ENCODE measurements around the gene PIP5K1C.
"Not testable (repeated sequence)": the region's sequence is repeated elsewhere in the genome, so short reads cannot be mapped to it uniquely, and the experiment has no call there.

The PIP5K1C gene

DNA sequence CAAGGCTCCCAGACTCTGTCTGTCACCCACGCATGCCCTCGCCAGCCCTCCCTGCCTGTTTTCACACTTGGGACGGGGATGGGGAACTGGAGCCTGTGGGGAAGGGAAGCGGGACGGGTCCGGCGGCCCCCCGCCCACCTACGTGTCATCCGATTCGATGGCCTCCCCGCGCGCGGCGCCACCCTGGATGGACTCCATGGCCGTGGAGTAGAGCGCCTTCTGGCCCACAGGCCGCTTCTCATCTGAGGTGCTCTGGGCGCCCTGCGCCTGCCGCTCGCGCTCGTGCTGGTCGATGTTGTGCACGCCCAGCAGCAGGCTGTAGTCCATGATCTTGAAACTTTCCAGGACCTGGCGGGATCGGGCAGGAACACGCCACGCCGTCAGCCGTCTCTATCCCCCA is 48.6 kb downstream of the PIP5K1C start:
- no peak for TF ChIP-seq CTCF (conservative IDR thresholded peaks at IDR 0.05; ENCODE audit: low read length)
- H3K4me3 ChIP-seq (ENCODE audit: low read length): no peak overlapping the region
- no peak for DNase-seq (ENCODE audit: low read depth)

DNA sequence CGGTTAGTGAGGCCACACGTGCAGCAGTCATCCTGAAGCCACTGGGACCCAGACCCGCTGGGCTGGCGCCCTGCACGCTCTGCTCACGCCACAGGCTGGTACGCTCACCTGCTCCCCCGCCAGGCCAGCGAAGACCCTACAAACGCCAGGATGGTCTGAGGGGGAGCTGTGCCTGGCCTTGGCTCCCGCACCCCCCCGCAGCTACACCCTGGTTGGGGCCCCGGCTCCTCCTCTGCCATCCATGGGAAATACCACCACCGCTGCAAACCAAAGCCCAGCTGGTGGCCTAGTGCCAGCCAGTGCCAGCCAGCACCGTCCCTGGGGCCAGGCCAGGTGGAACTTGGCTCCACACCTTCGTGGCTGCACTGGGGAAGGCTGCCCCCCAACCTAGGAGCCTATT is 50.4 kb downstream of the PIP5K1C start:
- H3K4me3 ChIP-seq (ENCODE audit: low read length): no peak overlapping the region

GRCh38 chr19:3648037-3648905 is 52.0 kb downstream of the PIP5K1C start:
- TF ChIP-seq CTCF (conservative IDR thresholded peaks at IDR 0.05; ENCODE audit: low read length): no peak
- DNase-seq (ENCODE audit: low read depth): no peak
- H3K4me3 ChIP-seq (ENCODE audit: low read length): no peak overlapping the region

More for the DNA sequence above, 50.4 kb downstream of the PIP5K1C start:
- no peak for TF ChIP-seq CTCF (conservative IDR thresholded peaks at IDR 0.05; ENCODE audit: low read length)
- DNase-seq (ENCODE audit: low read depth): no peak

- DNase-seq (ENCODE audit: low read depth); H3K4me3 ChIP-seq (ENCODE audit: low read length): not testable (repeated sequence)
Measured at GRCh38 chr19:3647102-3647501, 53.2 kb downstream of the PIP5K1C start.

GRCh38 chr19:3646336-3647092 is 53.8 kb downstream of the PIP5K1C start:
- DNase-seq (ENCODE audit: low read depth): no peak
- no peak overlapping the region for H3K4me3 ChIP-seq (ENCODE audit: low read length)
- no peak for TF ChIP-seq CTCF (conservative IDR thresholded peaks at IDR 0.05; ENCODE audit: low read length)

GRCh38 chr19:3645726-3646125 is 54.5 kb downstream of the PIP5K1C start:
- no peak for DNase-seq (ENCODE audit: low read depth)
- TF ChIP-seq CTCF (conservative IDR thresholded peaks at IDR 0.05; ENCODE audit: low read length): no peak
- H3K4me3 ChIP-seq (ENCODE audit: low read length): no peak overlapping the region

- H3K4me3 ChIP-seq (ENCODE audit: low read length): no peak overlapping the region
- DNase-seq (ENCODE audit: low read depth): no peak
- no peak for TF ChIP-seq CTCF (conservative IDR thresholded peaks at IDR 0.05; ENCODE audit: low read length)
Measured at GRCh38 chr19:3645067-3645396, 55.2 kb downstream of the PIP5K1C start.
